HuH-7.5 (cell line): ENCODE measurements around the gene CNTNAP4.

Experiments used
- DNase-seq: peaks from one replicate; pipeline ENCODE4 v3.0.0; 2011; ENCODE audit warnings: low spot score

CNTNAP4 gene

DNA sequence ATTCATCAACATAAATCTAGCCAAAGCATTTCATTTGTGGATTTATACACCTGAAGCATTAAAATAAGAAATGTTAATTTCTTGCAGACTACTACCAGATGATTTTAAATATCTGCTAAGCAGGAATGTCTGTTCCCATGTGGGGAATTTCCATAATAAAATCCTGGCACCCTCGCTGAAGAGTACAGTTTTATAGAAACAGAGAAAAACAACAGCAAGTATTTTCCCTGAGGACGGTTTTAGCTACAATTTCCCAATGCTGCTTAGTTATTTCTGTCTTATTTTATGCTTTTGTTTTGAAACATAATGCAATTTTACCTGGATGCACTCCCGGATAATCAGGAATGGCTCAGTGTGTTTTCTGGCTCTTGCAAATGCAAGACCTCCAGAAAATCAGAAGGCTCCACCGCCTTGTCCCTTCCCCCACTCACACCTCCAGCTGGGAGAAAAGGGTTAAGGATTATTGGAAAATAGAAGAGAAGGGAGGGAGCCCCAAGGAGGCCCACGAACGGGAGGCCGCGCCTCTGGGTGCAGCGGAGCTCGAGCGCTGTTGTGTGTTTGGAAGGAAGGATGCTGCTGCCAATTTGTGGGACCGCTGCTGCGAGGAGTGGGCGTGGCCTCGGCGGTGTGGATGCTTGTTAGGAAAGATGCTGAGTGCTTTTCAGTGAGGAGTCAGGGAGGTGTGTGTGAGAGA, at the start of gene CNTNAP4:
Gene CNTNAP4, plus strand, starts transcription at position 657 of the 694 bp plus-strand sequence. CDS start 262 bp downstream, outside the sequence.
- no peak for DNase-seq

DNA sequence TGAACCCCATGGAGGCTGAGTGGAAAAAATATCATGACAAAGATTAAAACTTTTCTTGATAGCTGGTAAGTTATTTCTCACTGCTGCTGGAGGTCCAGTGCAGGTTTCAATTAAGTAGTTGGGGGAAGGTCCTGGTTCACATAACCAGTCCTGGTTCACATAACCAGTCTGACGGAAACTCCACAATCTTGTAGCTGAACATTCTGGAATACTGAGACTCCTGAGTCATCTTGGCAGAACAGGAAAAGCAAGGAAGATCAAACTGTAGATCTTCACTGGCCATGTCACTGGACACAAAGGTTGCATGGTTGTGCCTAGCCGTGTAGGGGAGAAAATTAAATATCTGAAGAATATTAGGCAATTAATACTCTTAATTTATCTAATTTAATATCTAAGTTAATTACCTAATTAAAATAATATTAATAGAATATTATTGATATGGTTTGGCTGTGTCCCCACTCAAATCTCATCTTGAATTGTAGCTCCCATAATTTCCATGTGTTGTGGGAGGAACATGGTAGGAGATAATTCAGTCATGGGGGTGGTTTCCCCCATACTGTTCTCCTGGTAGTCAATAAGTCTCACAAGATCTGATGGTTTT, 48.6 kb upstream of the CNTNAP4 start:
- DNase-seq: no peak

- no peak for DNase-seq
Observed at GRCh38 chr16:76232704-76233103, 44.5 kb upstream of the CNTNAP4 start.

- peak; percentile 18 for DNase-seq
Observed at GRCh38 chr16:76235025-76235424, 42.2 kb upstream of the CNTNAP4 start.

DNA sequence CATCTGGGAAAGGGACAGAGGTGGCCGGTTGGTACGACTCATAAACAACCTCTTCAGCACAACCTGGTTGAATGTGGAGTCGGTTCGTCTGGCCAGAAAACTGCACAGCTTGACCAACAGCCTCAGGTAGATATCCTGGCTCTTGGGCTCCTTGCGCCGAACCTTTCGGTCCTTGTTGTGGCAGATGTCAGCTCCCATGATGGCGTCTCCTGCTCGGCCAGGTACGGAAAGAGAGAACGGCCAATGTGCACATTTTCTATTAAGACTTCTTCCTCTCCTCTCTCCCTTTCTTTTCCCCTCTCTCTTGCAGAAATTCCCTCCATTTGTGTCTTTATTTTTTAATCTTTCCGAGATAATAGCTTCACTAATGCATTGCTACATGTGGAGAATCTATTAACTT, 41.8 kb upstream of the CNTNAP4 start:
- no peak for DNase-seq

GRCh38 chr16:76237471-76237870, 39.7 kb upstream of the CNTNAP4 start:
- no peak for DNase-seq

GRCh38 chr16:76241755-76242154, 35.4 kb upstream of the CNTNAP4 start:
- DNase-seq: no peak

- DNase-seq: no peak
Observed at GRCh38 chr16:76243620-76244019, 33.6 kb upstream of the CNTNAP4 start.

DNA sequence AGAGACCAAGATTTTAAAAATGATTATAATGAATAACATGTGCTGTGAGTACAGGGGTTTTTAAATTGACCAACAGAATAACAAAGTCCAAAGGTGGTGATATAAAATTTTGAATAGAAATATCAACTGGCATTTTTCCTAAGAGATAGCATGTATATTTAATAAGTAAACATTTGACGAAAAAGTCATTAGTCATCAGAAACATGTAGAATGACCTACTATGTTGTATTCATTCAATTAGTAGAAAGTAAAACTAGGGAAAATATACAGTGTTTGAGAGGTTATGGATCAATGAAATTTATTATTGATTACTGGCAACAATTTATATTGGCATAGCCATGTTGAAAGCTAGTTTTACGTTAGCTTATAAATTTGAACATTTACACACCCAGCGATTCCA, 30.6 kb upstream of the CNTNAP4 start:
- DNase-seq: no peak

- no peak for DNase-seq
Observed at GRCh38 chr16:76265434-76266045, 11.7 kb upstream of the CNTNAP4 start.

- DNase-seq: no peak
Observed at GRCh38 chr16:76268824-76269223, 8.4 kb upstream of the CNTNAP4 start.

- no peak for DNase-seq
Observed at GRCh38 chr16:76277460-76278030, 344 bp downstream of the CNTNAP4 start.

GRCh38 chr16:76278086-76278485, 885 bp downstream of the CNTNAP4 start:
- no peak for DNase-seq

DNA sequence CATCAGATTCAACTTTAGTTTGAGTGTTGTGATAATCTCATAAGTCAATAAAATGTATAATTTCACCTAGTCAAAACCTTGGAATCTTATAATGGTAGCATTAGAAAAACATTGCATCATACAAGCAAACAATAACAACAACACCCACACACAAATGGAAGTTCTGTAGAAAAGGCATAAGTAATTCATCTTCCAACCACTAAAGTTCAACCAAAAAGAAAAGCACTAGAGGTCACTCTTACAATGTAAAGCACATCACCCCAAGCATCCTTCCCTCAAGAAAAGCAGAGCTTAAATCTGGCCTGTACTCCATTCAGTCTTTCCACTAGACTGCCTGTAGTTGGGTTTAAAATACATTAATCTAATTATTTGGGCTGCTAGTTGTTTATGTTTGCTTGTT, 1.8 kb downstream of the CNTNAP4 start:
- peak; percentile 25 for DNase-seq

- no peak for DNase-seq
Observed at GRCh38 chr16:76280421-76281215, 3.4 kb downstream of the CNTNAP4 start.

- DNase-seq: no peak
Observed at GRCh38 chr16:76287466-76287865, 10.3 kb downstream of the CNTNAP4 start.

GRCh38 chr16:76292218-76292617, 15.0 kb downstream of the CNTNAP4 start:
- no peak for DNase-seq

DNA sequence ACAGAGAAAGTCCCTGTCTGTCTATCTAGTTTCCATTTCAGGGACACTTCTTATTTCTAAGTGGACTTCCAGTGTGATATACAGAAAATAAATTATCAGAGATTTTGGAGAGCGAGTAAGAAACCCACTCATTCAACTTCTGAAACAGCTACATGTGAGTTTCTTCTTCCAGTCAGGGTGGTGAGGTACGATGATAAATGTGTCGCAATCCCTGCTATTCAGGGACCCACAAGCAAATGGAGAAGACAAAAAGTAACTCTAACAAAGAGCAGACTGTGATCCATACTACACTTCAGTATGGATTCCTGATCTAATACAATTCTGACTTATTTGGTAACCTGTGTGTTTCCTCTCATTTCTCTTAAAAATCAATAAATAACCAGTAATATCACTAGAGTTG, 16.8 kb downstream of the CNTNAP4 start:
- DNase-seq: no peak

DNA sequence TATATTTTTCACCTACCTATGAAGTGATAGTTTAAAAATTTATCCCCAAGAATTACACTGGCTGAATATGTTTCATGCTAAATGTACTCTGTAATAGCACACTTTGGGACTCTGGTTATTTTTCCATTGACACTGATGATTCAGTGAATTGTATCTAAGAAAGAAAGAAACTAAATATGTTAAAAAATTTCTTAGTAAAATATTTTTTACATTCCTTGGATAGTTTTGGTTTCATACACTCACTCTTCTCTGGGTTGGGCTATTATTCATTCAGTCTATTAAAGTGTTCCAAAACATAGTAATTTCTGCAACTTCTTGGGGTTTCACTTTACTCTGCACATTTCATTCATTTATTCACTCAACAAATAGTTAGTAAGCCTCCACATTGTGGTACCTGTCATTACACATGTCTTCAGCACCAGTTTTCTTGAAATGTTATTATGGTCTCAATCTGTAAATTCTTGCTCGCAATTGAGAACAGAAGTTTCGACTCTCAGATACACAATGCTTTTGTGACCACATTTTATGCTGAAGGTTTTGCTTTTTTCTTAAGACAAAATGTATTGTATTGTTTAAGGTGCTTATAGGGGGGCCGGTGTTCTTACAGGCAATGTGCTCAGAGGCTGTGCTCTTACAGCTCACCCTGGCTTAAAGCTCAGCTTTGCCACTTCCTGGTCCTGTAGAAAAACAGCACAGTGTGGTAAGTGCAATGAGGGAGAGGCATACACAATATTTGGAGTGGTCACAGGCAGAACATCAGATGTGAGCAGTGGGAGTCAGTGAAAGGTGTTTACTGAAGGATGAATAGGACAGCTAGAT, 17.4 kb downstream of the CNTNAP4 start:
- no peak for DNase-seq

GRCh38 chr16:76297941-76298340, 20.7 kb downstream of the CNTNAP4 start:
- no peak for DNase-seq

- no peak for DNase-seq
Observed at GRCh38 chr16:76303637-76304314, 26.6 kb downstream of the CNTNAP4 start.
